ENCODE measurements around the gene NKX3-2. TPM values are rescaled to one million over a fixed set of nuclear protein-coding genes. Genes with fewer than 3 reads are reported as not detected.

NKX3-2 gene
- total RNA-seq, 1 donor from 2014 or later: not detected

DNA sequence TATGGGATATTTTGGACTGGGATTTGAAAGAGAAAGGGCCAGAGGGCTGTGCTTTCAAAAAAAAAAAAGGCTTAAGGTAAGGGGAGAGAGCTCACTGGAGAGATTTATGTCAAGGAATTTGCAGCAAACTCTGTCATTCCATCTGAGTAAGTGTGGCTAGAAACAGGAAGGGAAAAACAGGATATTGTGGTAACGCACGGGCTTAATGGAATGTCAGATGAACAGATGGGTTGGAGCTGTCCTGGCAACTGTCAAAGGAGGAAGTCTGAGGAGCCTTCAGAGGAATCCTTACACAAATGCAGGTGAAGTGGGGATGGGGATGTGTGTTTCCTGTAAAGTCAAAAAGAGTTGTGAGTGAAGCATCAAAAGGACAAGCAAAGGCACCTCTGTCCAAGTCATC is 15.1 kb upstream of the NKX3-2 start:
- H3K4me3 ChIP-seq (ENCODE audit: low read depth, low read length): no peak overlapping the region
- H3K27me3 ChIP-seq (ENCODE audit: control insufficient read depth, insufficient read depth, low read length): no peaks in the 10 kb centered on the region
- TF ChIP-seq, protein P1, sequence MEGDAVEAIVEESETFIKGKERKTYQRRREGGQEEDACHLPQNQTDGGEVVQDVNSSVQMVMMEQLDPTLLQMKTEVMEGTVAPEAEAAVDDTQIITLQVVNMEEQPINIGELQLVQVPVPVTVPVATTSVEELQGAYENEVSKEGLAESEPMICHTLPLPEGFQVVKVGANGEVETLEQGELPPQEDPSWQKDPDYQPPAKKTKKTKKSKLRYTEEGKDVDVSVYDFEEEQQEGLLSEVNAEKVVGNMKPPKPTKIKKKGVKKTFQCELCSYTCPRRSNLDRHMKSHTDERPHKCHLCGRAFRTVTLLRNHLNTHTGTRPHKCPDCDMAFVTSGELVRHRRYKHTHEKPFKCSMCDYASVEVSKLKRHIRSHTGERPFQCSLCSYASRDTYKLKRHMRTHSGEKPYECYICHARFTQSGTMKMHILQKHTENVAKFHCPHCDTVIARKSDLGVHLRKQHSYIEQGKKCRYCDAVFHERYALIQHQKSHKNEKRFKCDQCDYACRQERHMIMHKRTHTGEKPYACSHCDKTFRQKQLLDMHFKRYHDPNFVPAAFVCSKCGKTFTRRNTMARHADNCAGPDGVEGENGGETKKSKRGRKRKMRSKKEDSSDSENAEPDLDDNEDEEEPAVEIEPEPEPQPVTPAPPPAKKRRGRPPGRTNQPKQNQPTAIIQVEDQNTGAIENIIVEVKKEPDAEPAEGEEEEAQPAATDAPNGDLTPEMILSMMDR (IDR thresholded peaks at IDR 0.05; ENCODE audit: insufficient read depth, low read length, poor library complexity, severe bottlenecking): no peak
- no peaks in the 10 kb centered on the region for H3K36me3 ChIP-seq (ENCODE audit: control insufficient read depth, insufficient read depth, low read length)
- DNase-seq (ENCODE audit: low read depth): peak; percentile 50

DNA sequence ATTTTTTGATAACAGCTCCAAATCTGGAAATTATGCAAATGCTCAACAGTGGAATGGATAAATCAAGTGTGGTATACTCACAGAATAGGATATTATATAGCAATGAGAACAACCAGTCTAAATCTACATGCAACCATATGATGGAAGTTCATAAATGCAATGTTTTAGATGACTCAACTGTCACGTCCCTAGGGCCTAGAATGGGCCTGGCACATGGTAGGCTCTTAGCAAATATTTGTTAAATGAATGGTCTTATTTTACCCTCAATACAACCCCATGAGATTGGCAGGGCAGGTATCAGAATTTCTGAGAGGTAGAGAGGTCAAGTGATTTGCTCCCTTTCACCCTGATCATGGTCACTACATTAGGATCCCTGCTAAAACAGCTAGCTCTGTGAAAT is 14.6 kb upstream of the NKX3-2 start:
- H3K27me3 ChIP-seq (ENCODE audit: control insufficient read depth, insufficient read depth, low read length): no peaks in the 10 kb centered on the region
- no peak overlapping the region for H3K4me3 ChIP-seq (ENCODE audit: low read depth, low read length)
- TF ChIP-seq, protein P1 (IDR thresholded peaks at IDR 0.05; ENCODE audit: insufficient read depth, low read length, poor library complexity, severe bottlenecking): no peak
- H3K36me3 ChIP-seq (ENCODE audit: control insufficient read depth, insufficient read depth, low read length): no peaks in the 10 kb centered on the region
- DNase-seq (ENCODE audit: low read depth): no peak

DNA sequence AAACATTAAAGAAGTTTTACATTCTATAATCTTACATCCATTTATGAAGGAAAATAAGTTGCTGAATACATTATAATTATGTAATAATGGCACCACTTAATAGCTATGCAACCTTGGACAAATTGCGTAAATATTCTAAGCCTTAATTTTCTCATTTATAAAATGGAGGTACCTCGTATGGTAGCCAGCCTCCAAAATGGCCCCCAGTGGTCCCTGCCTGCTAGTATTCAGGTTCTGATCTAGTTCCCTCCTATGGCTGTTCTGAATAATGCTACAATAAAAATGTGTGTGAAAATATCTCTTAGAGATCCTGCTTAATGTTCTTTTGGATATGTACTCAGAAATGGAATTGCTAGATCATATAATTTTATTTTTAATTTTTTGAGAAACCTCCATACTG is 11.0 kb upstream of the NKX3-2 start:
- TF ChIP-seq, protein P1 (IDR thresholded peaks at IDR 0.05; ENCODE audit: insufficient read depth, low read length, poor library complexity, severe bottlenecking): no peak
- no peak for DNase-seq (ENCODE audit: low read depth)
- Histone ChIP-seq H3K36me3 (ENCODE audit: control insufficient read depth, insufficient read depth, low read length) (no peaks in the 10 kb centered on the region), H3K27me3 (ENCODE audit: control insufficient read depth, insufficient read depth, low read length) (peaks cover 2% of the 10 kb centered on the region), H3K4me3 (ENCODE audit: low read depth, low read length) (no peak overlapping the region)

DNA sequence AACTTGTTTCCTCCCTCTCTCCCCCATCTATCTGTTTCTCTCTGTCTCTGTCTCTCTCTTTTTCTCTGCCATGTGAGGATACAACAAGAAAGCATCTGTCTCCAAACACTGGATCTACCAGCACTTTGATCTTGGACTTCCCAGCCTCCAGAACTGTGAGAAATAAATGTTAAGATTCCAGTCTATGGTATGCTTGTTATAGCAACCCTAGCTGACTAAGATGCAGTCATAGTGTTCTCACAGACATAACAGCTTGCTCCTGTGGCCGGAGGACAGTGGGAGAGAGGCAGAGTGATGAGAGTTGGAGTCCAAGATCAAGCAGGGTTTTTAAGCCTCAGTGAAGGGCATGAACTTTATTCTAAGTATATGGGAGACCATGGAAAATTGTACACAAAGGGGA is 8.8 kb upstream of the NKX3-2 start:
- no peak for DNase-seq (ENCODE audit: low read depth)
- TF ChIP-seq, protein P1 (IDR thresholded peaks at IDR 0.05; ENCODE audit: insufficient read depth, low read length, poor library complexity, severe bottlenecking): no peak
- H3K27me3 ChIP-seq (ENCODE audit: control insufficient read depth, insufficient read depth, low read length): peaks cover 13% of the 10 kb centered on the region
- H3K36me3 ChIP-seq (ENCODE audit: control insufficient read depth, insufficient read depth, low read length): no peaks in the 10 kb centered on the region
- H3K4me3 ChIP-seq (ENCODE audit: low read depth, low read length): no peak overlapping the region

DNA sequence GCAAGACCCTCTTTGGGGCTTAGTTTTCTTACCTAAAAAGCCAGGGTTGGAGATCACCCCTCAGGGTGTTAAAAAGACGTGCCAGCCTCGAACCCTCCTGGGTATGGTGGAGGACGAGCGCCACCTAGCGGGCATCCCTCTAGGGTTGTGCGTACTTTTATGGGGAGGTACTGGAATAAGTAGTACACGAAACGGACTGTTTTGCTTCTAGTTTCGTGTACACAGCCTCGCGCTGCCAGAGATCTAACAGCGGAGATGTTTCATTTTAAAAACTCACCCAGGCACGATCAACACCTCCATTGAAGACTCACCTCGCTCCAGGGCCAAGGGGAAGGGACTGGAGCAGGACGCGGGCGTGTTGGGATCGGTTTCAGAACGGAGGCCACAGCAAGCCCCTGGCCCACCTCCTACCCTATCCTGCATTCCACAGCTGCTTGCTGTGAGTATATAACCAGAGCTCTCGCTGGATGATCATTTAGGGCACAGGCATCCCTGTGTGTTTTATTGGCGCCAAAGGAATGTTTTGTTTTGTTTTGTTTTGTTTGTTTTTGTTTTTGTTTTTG is 4.8 kb upstream of the NKX3-2 start:
- TF ChIP-seq, protein P1 (IDR thresholded peaks at IDR 0.05; ENCODE audit: insufficient read depth, low read length, poor library complexity, severe bottlenecking): peak; percentile 80
- H3K27me3 ChIP-seq (ENCODE audit: control insufficient read depth, insufficient read depth, low read length): peaks cover 47% of the 10 kb centered on the region

More for the DNA sequence above, 4.8 kb upstream of the NKX3-2 start:
- Histone ChIP-seq H3K4me3 (ENCODE audit: low read depth, low read length) (peak overlapping the region; percentile 11), H3K36me3 (ENCODE audit: control insufficient read depth, insufficient read depth, low read length) (no peaks in the 10 kb centered on the region)
- DNase-seq (ENCODE audit: low read depth): no peak

All from kidney epithelial cell (primary cell).